Loucy (cell line): ENCODE results near the gene QDPR.
A peak's percentile ranks its signal among the peaks of the same experiment; 100 is the strongest.

Experiments used
- H2AFZ ChIP-seq: fragments of 200-600 bp; sonication (generic); 2 replicates; pipeline ENCODE4 v1.6.0; 2016; ENCODE audit warnings: antibody characterized with exemption, mild to moderate bottlenecking, low read length, moderate library complexity
- H3F3A ChIP-seq: fragments of 200-600 bp; 2 replicates; pipeline ENCODE4 v1.6.0; 2016; ENCODE audit warnings: antibody characterized with exemption, low read depth, mild to moderate bottlenecking
- H3K27me3 ChIP-seq: fragments of 200-600 bp; sonication (generic); 2 replicates; pipeline ENCODE4 v1.6.1; 2014; ENCODE audit warnings: low read length, mild to moderate bottlenecking; ENCODE audit not compliant: insufficient read depth, poor library complexity, severe bottlenecking
- H3K36me3 ChIP-seq: fragments of 200-600 bp; sonication (generic); 2 replicates; pipeline ENCODE4 v1.6.1; 2016; ENCODE audit warnings: low read length; ENCODE audit not compliant: insufficient read depth
- H3K4me1 ChIP-seq: fragments of 200-600 bp; sonication (generic); 2 replicates; pipeline ENCODE4 v1.5.1; 2014; ENCODE audit warnings: low read length, mild to moderate bottlenecking; ENCODE audit not compliant: insufficient read depth, poor library complexity, severe bottlenecking
- H3K4me2 ChIP-seq: fragments of 200-600 bp; sonication (generic); 2 replicates; pipeline ENCODE4 v1.6.0; 2014; ENCODE audit warnings: antibody characterized with exemption, low read length, low read depth, mild to moderate bottlenecking; ENCODE audit not compliant: poor library complexity, severe bottlenecking
- H3K4me3 ChIP-seq: fragments of 200-600 bp; sonication (generic); 2 replicates; pipeline ENCODE4 v1.5.1; 2014; ENCODE audit warnings: low read length, mild to moderate bottlenecking, mixed read lengths; ENCODE audit not compliant: poor library complexity, severe bottlenecking
- H3K79me2 ChIP-seq: fragments of 200-600 bp; sonication (generic); 2 replicates; pipeline ENCODE4 v1.6.1; 2014; ENCODE audit warnings: low read length; ENCODE audit not compliant: insufficient read depth
- H3K9ac ChIP-seq: fragments of 200-600 bp; sonication (generic); 2 replicates; pipeline ENCODE4 v1.6.0; 2014; ENCODE audit warnings: mild to moderate bottlenecking, low read depth, low read length, moderate library complexity; ENCODE audit not compliant: poor library complexity, severe bottlenecking
- H3K9me2 ChIP-seq: fragments of 200-600 bp; sonication (generic); replicated peaks from 2 replicates; pipeline ENCODE4 v1.6.1; 2016; ENCODE audit warnings: low read depth, low read length, mixed read lengths
- H3K9me3 ChIP-seq: fragments of 200-600 bp; sonication (generic); 2 replicates; pipeline ENCODE4 v1.6.1; 2014; ENCODE audit warnings: mild to moderate bottlenecking, antibody characterized with exemption, low read length, low read depth; ENCODE audit not compliant: insufficient read depth
- H4K20me1 ChIP-seq: fragments of 200-600 bp; sonication (generic); 2 replicates; pipeline ENCODE4 v1.6.0; 2014; ENCODE audit warnings: antibody characterized with exemption, low read length, mild to moderate bottlenecking; ENCODE audit not compliant: insufficient read depth, poor library complexity, severe bottlenecking
- EZH2phosphoT487 ChIP-seq: fragments of 200-600 bp; IDR thresholded peaks from 2 replicates; pipeline ENCODE4 v1.6.1; 2018; ENCODE audit warnings: antibody characterized with exemption, mild to moderate bottlenecking, moderate library complexity, borderline replicate concordance
- TF ChIP-seq, protein P1 (sequence below): fragments of 200-600 bp; sonication (generic); conservative IDR thresholded peaks from 2 replicates; pipeline ENCODE4 v1.5.1; 2014; ENCODE audit warnings: mild to moderate bottlenecking, antibody characterized with exemption, low read length

The QDPR gene

DNA sequence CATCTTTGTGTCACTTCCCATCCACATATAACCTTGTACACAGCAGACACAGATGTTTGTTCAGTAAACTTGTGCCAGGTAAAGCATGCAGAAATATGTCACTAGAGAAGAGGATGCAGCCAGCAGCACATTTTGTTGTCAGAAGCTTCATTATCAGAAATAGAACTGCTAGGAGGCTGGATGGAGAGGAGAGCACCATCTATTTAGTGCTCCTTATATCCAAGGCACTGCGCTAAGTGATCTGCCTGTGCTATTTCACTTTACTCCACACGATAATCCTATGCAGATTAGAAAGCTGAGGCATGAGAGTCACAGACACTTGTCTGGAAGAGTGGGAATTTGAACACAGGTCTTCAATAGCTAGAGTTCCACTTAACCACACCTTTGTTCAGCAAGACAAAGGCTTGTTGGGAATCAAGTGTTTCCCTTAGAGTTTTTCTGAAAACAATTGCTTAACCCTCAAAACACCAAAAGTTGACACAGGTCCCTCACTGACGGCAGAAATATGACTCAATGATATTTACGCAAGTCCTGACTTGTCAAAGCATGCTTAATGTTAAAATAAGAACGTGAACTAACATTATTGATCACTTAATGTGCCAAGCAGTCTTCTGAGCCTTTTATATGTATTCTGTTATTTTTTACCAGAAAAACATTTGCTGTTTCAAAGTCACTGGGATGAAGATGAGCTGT lies 1.2 kb upstream of the QDPR start:
- Histone ChIP-seq H3K36me3 (no peaks in the 10 kb centered on the region), H3K4me1 (peaks cover 4% of the 10 kb centered on the region), H2AFZ (peak overlapping the region; percentile 73), H3K79me2 (peaks cover 14% of the 10 kb centered on the region), H3K9ac (peak overlapping the region; percentile 57), H3K9me3 (no peaks in the 10 kb centered on the region), H3F3A (no peaks in the 10 kb centered on the region), H3K4me2 (peak overlapping the region; percentile 75), H3K4me3 (peak overlapping the region; percentile 91), H3K9me2 (no peaks in the 10 kb centered on the region), H3K27me3 (no peaks in the 10 kb centered on the region), H4K20me1 (no peaks in the 10 kb centered on the region)
- TF ChIP-seq, protein P1, sequence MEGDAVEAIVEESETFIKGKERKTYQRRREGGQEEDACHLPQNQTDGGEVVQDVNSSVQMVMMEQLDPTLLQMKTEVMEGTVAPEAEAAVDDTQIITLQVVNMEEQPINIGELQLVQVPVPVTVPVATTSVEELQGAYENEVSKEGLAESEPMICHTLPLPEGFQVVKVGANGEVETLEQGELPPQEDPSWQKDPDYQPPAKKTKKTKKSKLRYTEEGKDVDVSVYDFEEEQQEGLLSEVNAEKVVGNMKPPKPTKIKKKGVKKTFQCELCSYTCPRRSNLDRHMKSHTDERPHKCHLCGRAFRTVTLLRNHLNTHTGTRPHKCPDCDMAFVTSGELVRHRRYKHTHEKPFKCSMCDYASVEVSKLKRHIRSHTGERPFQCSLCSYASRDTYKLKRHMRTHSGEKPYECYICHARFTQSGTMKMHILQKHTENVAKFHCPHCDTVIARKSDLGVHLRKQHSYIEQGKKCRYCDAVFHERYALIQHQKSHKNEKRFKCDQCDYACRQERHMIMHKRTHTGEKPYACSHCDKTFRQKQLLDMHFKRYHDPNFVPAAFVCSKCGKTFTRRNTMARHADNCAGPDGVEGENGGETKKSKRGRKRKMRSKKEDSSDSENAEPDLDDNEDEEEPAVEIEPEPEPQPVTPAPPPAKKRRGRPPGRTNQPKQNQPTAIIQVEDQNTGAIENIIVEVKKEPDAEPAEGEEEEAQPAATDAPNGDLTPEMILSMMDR, result no peak
- TF ChIP-seq EZH2phosphoT487, result no peak

DNA sequence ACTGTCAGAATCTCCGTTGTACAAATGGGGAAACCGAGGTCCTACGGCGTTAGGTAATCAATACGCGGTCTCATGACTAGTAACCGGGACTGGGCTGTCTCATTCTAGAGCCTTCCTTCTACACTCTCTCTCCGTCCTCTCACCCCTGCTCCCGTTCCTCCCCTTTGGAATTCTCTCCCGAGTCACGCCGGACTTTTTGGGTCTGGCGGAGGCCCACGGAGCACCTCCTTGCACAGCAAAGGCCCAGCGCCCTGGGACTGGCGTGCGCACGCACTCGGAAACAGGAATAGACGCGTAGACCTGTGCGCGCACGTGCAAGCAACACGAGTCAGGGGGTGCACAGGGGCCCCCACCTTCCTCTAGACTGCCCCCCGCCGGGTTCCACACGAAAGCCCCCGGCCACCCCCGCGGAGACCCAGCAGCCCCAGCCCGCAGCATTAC lies 361 bp downstream of the QDPR start:
- H3K4me2 ChIP-seq, result peak overlapping the region; percentile 93
- peak overlapping the region; percentile 92 for H2AFZ ChIP-seq
- peaks cover 14% of the 10 kb centered on the region for H3K79me2 ChIP-seq

DNA sequence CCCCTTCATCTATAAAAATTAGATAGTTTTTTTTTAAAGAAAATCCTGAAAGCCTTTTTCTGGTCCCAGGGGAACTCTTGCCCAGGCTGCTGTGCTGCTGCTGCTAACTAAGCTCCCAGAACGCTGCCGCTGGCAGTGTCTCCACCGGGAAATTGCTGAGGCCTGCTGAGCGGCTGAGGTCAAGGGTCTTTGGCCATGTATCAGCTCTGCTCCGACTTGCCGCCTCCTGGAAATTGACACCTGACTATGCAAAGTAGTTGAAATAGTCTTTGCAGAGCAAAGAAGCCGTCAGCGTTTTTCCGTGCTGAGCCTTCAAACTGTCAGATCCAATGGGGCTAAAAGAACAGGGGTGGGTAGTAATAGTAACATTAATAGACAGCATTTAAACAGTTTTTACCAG lies 839 bp downstream of the QDPR start:
- Histone ChIP-seq H2AFZ (peak overlapping the region; percentile 92), H3K79me2 (peaks cover 14% of the 10 kb centered on the region), H3K9ac (peak overlapping the region; percentile 84), H3K36me3 (no peaks in the 10 kb centered on the region), H3K4me3 (peak overlapping the region; percentile 91), H3K4me2 (peak overlapping the region; percentile 93), H3K27me3 (no peaks in the 10 kb centered on the region), H3K9me3 (no peaks in the 10 kb centered on the region), H4K20me1 (no peaks in the 10 kb centered on the region), H3F3A (no peaks in the 10 kb centered on the region), H3K4me1 (peaks cover 4% of the 10 kb centered on the region), H3K9me2 (no peaks in the 10 kb centered on the region)
- no peak for TF ChIP-seq EZH2phosphoT487
- TF ChIP-seq, protein P1, result no peak

More for the DNA sequence above, 361 bp downstream of the QDPR start:
- H3K9me2 ChIP-seq, result no peaks in the 10 kb centered on the region
- peak overlapping the region; percentile 84 for H3K9ac ChIP-seq
- no peak for TF ChIP-seq EZH2phosphoT487
- H3K27me3 ChIP-seq, result no peaks in the 10 kb centered on the region
- peaks cover 4% of the 10 kb centered on the region for H3K4me1 ChIP-seq
- H3K36me3 ChIP-seq, result no peaks in the 10 kb centered on the region
- no peaks in the 10 kb centered on the region for H3F3A ChIP-seq
- H3K9me3 ChIP-seq, result no peaks in the 10 kb centered on the region
- peak overlapping the region; percentile 91 for H3K4me3 ChIP-seq
- no peaks in the 10 kb centered on the region for H4K20me1 ChIP-seq

DNA sequence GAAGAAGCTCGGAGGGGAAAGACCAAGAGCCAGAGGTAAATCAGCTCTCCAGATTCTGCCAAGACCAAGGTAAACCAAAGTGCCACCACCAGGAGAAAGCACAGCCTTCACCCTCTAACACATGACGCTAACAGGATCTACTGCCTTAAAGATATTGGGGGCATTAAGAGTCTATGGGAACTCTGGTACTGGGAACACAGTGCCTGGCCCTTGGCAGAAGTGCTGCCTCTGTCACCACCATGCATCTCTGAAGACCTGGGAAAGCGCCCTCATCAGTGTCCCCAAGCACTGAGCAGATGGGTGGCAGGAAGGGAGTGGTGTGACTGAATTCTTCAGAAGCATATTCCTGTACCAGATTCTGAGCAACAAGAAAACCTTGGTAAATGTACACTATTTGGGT lies 1.3 kb downstream of the QDPR start:
- no peak for TF ChIP-seq EZH2phosphoT487
- TF ChIP-seq, protein P1, result no peak
- Histone ChIP-seq H3K4me2 (peak overlapping the region; percentile 93), H2AFZ (no peak overlapping the region), H3K4me1 (peaks cover 4% of the 10 kb centered on the region), H3K36me3 (no peaks in the 10 kb centered on the region), H3K9me2 (no peaks in the 10 kb centered on the region), H3K27me3 (no peaks in the 10 kb centered on the region), H3K9ac (peak overlapping the region; percentile 84), H3F3A (no peaks in the 10 kb centered on the region), H3K79me2 (peaks cover 14% of the 10 kb centered on the region), H3K9me3 (no peaks in the 10 kb centered on the region), H3K4me3 (peak overlapping the region; percentile 91), H4K20me1 (no peaks in the 10 kb centered on the region)
